ENCODE data around the gene ABCA8.
"Not testable (repeated sequence)": the region's sequence is repeated elsewhere in the genome, so short reads cannot be mapped to it uniquely, and the experiment has no call there.

ABCA8 gene

DNA sequence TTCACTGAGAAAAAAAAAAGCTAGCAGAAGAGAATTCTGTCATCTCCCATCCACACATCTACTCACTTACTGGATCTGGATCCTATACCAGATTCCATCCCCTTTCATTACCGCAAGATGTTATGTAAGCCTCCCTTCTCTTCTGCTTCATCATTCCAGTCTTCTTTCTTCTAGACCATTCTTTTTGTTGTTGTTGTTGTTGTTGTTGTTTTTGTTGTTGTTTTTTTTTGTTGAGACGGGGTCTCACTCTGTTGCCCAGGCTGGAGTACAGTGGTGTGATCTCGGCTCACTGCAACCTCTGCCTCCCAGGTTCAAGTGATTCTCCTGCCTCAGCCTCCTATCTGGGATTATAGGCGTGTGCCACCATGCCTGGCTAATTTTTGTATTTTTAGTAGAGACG is 131.0 kb downstream of the ABCA8 start:
- not testable (repeated sequence) for DNase-seq

GRCh38 chr17:68822719-68823289 is 132.4 kb downstream of the ABCA8 start:
- no peak for DNase-seq

DNA sequence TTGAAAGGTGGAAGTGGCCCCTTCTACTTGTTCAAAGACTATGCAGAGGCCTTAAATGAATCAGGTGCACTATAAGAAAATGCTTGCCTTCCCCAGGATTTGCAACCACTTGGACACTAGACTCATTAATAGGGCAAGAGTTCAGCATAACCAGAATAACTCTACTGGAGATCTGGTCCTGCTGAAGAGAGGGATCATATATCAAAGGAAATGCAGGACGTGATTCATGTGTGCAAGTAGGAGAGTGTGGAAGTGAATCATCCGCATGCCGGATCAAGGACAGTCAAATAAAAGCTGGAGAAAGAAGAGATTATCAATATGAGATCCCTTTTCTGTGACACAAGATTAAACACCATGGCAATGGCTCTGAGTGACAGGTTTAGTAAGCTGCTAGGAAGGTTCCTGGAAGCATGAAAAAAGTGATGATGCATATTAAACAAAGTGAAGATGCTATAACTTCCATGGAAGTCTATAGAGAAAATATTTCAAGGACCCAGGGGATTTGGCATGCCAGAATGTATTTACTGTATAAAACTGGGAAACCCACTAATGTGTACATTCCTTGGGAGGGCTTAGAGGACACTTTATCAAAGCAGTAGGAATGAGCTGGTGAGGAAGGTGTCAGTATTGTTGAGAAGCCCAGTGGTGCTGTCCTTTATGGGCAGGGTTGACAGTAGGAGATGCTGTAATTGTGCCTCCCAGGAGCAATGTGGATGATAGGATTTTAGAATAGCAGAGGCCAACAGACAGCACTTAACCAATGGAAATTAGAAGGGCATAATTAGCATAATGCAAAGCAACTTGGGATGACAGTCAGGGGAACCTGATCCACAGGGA is 133.1 kb downstream of the ABCA8 start:
- peak; percentile 53 for DNase-seq

DNA sequence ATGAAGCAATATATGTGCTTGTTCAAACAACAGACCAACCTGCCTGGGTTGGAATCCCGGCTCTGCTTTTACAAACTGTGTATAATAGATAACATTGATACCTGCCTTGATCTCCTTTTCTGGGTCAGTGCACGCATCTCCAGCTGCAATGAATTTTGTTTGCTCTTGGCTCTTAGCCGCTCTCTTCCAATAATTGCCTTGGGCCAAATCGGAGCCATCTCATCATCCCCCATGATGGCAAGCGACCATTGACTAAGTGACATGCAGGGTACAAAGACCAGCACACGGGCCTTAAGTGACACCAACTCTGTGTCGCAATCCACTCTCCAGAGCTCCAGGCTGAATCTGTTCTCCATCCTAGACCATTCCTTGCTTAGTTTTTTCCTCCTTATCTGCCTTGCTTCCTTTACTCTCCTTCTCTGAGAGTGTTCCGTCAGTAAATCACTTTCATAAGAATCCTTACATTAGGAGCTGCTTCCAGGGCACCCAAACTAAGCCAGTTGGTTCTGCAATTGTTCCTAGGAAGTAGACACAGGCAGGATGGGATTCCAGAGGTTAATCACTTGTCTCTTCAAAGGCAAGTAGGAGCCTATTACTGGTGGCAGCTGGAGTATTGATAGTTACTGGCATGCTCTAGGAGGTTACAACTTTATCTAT is 134.2 kb downstream of the ABCA8 start:
- peak; percentile 34 for DNase-seq

- no peak for DNase-seq
Measured at GRCh38 chr17:68820476-68820824, 134.7 kb downstream of the ABCA8 start.

GRCh38 chr17:68819465-68819864 is 135.7 kb downstream of the ABCA8 start:
- DNase-seq: no peak

Data from eye (tissue), 1 donor.